ENCODE data around the gene MAFG. TPM values are rescaled to one million over a fixed set of nuclear protein-coding genes. Genes with fewer than 3 reads are reported as not detected.
A peak's percentile ranks its signal among the peaks of the same experiment; 100 is the strongest.

MAFG gene
- total and polyA plus RNA-seq, 9 of the 15 experiments (the other 6 are each of a cell fraction or from before 2014, with no cell fraction given), result 1.1 to 58.1 (median 24.9) TPM

GRCh38 chr17:81909966-81910839 is 17.3 kb downstream of the MAFG start (continued):
- TF ChIP-seq, protein P1, sequence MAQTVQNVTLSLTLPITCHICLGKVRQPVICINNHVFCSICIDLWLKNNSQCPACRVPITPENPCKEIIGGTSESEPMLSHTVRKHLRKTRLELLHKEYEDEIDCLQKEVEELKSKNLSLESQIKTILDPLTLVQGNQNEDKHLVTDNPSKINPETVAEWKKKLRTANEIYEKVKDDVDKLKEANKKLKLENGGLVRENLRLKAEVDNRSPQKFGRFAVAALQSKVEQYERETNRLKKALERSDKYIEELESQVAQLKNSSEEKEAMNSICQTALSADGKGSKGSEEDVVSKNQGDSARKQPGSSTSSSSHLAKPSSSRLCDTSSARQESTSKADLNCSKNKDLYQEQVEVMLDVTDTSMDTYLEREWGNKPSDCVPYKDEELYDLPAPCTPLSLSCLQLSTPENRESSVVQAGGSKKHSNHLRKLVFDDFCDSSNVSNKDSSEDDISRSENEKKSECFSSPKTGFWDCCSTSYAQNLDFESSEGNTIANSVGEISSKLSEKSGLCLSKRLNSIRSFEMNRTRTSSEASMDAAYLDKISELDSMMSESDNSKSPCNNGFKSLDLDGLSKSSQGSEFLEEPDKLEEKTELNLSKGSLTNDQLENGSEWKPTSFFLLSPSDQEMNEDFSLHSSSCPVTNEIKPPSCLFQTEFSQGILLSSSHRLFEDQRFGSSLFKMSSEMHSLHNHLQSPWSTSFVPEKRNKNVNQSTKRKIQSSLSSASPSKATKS (CRISPR knock-in tag; IDR thresholded peaks at IDR 0.05), result no peak
- TF ChIP-seq CLOCK (CRISPR knock-in tag; IDR thresholded peaks at IDR 0.05; ENCODE audit: borderline replicate concordance) (no peak), HNRNPLL (IDR thresholded peaks at IDR 0.05; ENCODE audit: low read depth, low read length, poor library complexity, severe bottlenecking) (no peak), CHD4 (IDR thresholded peaks at IDR 0.05; ENCODE audit: insufficient read depth, insufficient replicate concordance, low read depth, low read length, poor library complexity, severe bottlenecking) (no peak), OTX1 (CRISPR knock-in tag; IDR thresholded peaks at IDR 0.05) (no peak), ETV1 (tag; conservative IDR thresholded peaks at IDR 0.05; ENCODE audit: low read depth) (peak; percentile 73), FOXK2 (conservative IDR thresholded peaks at IDR 0.05 in 1 of 2, IDR thresholded peaks at IDR 0.05 in 1 of 2; ENCODE audit: low read depth in 2 of 2) (peak in 1 of 2 experiments; percentile 42; a peak in 1 of 4 replicates), CBX1 (IDR thresholded peaks at IDR 0.05; ENCODE audit: low read depth) (no peak), HDAC1 (IDR thresholded peaks at IDR 0.05) (peak in 1 of 2 experiments; percentile 62; a peak in 1 of 4 replicates), POLR2A (conservative IDR thresholded peaks at IDR 0.05) (0 out of 2 replicates have a peak, but pooled peaks have one; percentile 17), ESRRA (IDR thresholded peaks at IDR 0.05; ENCODE audit: borderline replicate concordance, low read depth) (peak; percentile 91), ELF1 (tag; IDR thresholded peaks at IDR 0.05) (peak; percentile 64), XRCC5 (IDR thresholded peaks at IDR 0.05; ENCODE audit: low read depth, low read length) (0 out of 2 replicates have a peak, but pooled peaks have one; percentile 26), TSC22D4 (tag; IDR thresholded peaks at IDR 0.05) (no peak), TRIM28 (IDR thresholded peaks at IDR 0.05) (no peak), BMI1 (IDR thresholded peaks at IDR 0.05; ENCODE audit: low read length) (no peak), ZNF124 (CRISPR knock-in tag; IDR thresholded peaks at IDR 0.05) (no peak), SIN3A (IDR thresholded peaks at IDR 0.05; ENCODE audit: borderline replicate concordance in 2 of 2, control insufficient read depth in 1 of 2, low read depth in 2 of 2, low read length in 2 of 2) (peak in 1 of 2 experiments; percentile 4; a peak in 1 of 4 replicates), JUND (IDR thresholded peaks at IDR 0.05; ENCODE audit: borderline replicate concordance, low read depth, low read length) (no peak; the same call in 1 of the 2 replicates), JUND (tag; IDR thresholded peaks at IDR 0.05; ENCODE audit: borderline replicate concordance, low read depth, low read length) (peak; percentile 9; the same call in 1 of the 3 replicates)
- TF ChIP-seq, protein P2, sequence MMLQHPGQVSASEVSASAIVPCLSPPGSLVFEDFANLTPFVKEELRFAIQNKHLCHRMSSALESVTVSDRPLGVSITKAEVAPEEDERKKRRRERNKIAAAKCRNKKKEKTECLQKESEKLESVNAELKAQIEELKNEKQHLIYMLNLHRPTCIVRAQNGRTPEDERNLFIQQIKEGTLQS (IDR thresholded peaks at IDR 0.05), result no peak
- TF ChIP-seq, protein P2 (CRISPR knock-in tag; conservative IDR thresholded peaks at IDR 0.05), result no peak
